Esophagus squamous epithelium (tissue), 4 donors: ENCODE measurements around the gene METRN.

Experiments
- CTCF ChIP-seq, 6 experiments: fragments of 450-650 bp in 4 of 6; fragments of 200-600 bp in 2 of 6; sonication (generic) in 2 of 6; IDR thresholded peaks; one replicate each; pipeline ENCODE4 v1.5.1; 2016 to 2019; ENCODE audit warnings: antibody characterized with exemption in 6 of 6, mild to moderate bottlenecking in 4 of 6, moderate library complexity in 4 of 6
- POLR2A ChIP-seq, 4 donors: fragments of 450-650 bp; IDR thresholded peaks; one replicate each; pipeline ENCODE4 v1.6.1; 2017; ENCODE audit warnings: antibody characterized with exemption in 4 of 4, mild to moderate bottlenecking in 4 of 4, moderate library complexity in 3 of 4

GRCh38 chr16:674968-675883, 39.7 kb upstream of the METRN start, which contains the start of gene RHBDL1:
- TF ChIP-seq CTCF (IDR thresholded peaks at IDR 0.05) (no peak), POLR2A (IDR thresholded peaks at IDR 0.05) (no peak)
